ENCODE results near the gene SREK1. TPM values are rescaled to one million over a fixed set of nuclear protein-coding genes. Genes with fewer than 3 reads are reported as not detected.

Gene SREK1
- total RNA-seq, 1 donor from 2014 or later = 81.1 TPM

DNA sequence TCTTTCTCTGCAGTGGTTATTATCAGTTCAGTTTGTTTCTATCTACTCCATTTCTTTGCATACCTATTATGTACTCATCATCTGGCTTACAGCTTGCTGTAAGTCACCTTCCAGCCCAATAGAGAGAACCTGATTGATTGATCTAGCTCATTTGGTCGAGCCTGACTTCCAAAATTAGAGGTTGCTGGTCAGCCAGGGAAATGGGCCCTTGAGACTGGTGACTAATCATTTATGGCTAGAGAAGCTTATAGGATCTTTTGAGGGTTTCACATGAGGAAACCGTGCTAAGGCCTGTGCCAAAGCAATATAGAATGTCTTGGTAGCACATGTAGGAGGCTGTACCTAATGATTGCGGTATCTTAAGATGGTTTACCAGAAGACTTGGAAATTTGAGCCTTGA lies 5.8 kb downstream of the SREK1 start:
- peaks cover 15% of the 10 kb centered on the region for H3K9me3 Mint-ChIP-seq
- H3K4me3 Mint-ChIP-seq = no peak overlapping the region
- TF ChIP-seq, protein P1, sequence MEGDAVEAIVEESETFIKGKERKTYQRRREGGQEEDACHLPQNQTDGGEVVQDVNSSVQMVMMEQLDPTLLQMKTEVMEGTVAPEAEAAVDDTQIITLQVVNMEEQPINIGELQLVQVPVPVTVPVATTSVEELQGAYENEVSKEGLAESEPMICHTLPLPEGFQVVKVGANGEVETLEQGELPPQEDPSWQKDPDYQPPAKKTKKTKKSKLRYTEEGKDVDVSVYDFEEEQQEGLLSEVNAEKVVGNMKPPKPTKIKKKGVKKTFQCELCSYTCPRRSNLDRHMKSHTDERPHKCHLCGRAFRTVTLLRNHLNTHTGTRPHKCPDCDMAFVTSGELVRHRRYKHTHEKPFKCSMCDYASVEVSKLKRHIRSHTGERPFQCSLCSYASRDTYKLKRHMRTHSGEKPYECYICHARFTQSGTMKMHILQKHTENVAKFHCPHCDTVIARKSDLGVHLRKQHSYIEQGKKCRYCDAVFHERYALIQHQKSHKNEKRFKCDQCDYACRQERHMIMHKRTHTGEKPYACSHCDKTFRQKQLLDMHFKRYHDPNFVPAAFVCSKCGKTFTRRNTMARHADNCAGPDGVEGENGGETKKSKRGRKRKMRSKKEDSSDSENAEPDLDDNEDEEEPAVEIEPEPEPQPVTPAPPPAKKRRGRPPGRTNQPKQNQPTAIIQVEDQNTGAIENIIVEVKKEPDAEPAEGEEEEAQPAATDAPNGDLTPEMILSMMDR (conservative IDR thresholded peaks at IDR 0.05) = no peak
- DNase-seq (ENCODE audit: extremely low spot score, unreplicated experiment) = no peak
- no peaks in the 10 kb centered on the region for H3K27me3 Mint-ChIP-seq
- peaks cover 19% of the 10 kb centered on the region for H3K4me1 Mint-ChIP-seq (ENCODE audit: unreplicated experiment)
- H3K27ac Mint-ChIP-seq = peak overlapping the region; percentile 2
- peaks cover 22% of the 10 kb centered on the region for H3K36me3 Mint-ChIP-seq

DNA sequence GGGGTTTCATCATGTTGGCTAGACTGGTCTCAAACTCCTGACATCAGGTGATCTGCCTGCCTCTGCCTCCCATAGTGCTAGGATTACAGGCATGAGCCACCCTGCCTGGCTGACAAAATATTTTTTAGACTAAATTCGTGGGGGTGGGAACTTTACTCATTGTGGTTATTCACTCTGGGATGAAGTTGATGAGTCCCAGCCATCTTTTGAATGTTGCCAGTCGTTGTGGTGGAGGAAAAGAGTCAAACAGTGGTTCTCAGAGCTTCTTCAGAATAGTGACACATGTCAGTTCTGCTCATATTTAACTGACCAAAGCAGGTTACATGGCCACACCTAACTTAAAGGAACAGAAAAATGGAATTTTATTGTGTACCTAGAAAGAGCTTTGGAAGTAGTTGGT lies 6.9 kb downstream of the SREK1 start:
- TF ChIP-seq, protein P1 (conservative IDR thresholded peaks at IDR 0.05) = no peak

DNA sequence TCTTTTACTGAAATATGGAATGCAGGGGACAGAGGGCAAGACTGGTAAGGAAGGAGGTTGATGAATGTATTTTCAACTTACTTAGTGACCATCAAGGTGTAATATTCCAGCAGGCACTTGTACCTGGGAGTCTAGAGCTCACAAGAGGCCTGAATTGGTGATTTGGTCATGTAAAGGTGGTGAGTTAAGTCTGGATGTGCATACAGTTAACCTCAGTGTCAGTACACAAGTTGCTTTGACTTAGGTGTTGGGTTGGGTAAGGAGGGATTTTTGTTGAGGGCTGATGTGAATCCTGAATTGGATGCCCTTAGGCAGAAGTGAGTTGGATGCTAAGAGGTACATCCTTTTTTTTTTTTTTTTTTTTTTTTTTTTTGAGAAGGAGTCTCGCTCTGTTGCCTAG lies 7.4 kb downstream of the SREK1 start:
- Mint-ChIP-seq H3K9me3 (peaks cover 15% of the 10 kb centered on the region), H3K4me3 (no peak overlapping the region), H3K27ac (no peak overlapping the region), H3K36me3 (peaks cover 26% of the 10 kb centered on the region), H3K27me3 (no peaks in the 10 kb centered on the region), H3K4me1 (ENCODE audit: unreplicated experiment) (peaks cover 15% of the 10 kb centered on the region)
- TF ChIP-seq, protein P1 (conservative IDR thresholded peaks at IDR 0.05) = no peak
- DNase-seq (ENCODE audit: extremely low spot score, unreplicated experiment) = no peak

More for the DNA sequence above, 6.9 kb downstream of the SREK1 start:
- no peak for DNase-seq (ENCODE audit: extremely low spot score, unreplicated experiment)
- no peak overlapping the region for H3K27ac Mint-ChIP-seq
- no peaks in the 10 kb centered on the region for H3K27me3 Mint-ChIP-seq
- H3K4me3 Mint-ChIP-seq = no peak overlapping the region
- H3K4me1 Mint-ChIP-seq (ENCODE audit: unreplicated experiment) = peaks cover 18% of the 10 kb centered on the region
- H3K36me3 Mint-ChIP-seq = peaks cover 22% of the 10 kb centered on the region
- H3K9me3 Mint-ChIP-seq = peaks cover 15% of the 10 kb centered on the region

DNA sequence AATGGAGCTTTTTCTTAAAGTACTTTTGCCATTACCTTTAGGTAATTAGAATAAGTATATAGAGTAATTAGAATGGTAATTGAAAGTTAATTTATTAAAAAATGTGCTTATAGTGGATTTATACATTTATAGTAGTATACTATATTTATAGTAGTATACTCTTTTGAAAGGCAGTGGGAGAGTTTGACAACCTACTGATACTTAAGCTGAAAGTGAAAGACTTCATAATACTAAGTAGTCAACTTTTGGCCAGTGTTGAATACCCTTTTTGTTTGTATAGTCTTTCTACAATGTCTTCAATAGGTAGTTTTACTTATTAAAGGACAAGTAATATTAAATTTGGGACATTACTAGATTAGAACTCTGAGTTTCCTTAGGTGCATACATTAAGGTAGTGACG lies 12.9 kb downstream of the SREK1 start:
- H3K27me3 Mint-ChIP-seq = no peaks in the 10 kb centered on the region
- H3K36me3 Mint-ChIP-seq = peaks cover 26% of the 10 kb centered on the region
- no peak overlapping the region for H3K27ac Mint-ChIP-seq
- no peaks in the 10 kb centered on the region for H3K4me1 Mint-ChIP-seq (ENCODE audit: unreplicated experiment)
- H3K4me3 Mint-ChIP-seq = no peak overlapping the region
- TF ChIP-seq, protein P1 (conservative IDR thresholded peaks at IDR 0.05) = no peak
- no peak for DNase-seq (ENCODE audit: extremely low spot score, unreplicated experiment)
- no peaks in the 10 kb centered on the region for H3K9me3 Mint-ChIP-seq

DNA sequence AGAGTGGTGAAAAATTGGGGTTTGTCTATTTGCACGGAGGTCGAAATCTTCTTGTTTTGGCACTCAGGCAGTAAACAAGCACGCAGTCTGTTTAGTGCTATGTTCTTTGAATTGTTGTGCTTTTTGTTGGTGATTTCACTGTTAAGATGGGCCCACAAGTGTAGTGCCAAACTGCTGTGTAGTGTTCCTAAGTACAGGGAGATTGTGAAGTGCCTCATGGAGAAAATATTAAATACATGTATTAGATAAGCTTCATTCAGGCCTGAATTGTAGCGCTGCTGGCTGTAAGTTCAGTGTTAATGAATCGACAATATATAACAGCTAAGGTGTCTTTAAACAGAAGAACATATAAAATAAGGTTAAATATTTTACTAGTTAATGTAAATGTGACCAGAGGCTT lies 17.3 kb downstream of the SREK1 start:
- no peaks in the 10 kb centered on the region for H3K27me3 Mint-ChIP-seq
- no peaks in the 10 kb centered on the region for H3K9me3 Mint-ChIP-seq
- TF ChIP-seq, protein P1 (conservative IDR thresholded peaks at IDR 0.05) = no peak
- H3K4me3 Mint-ChIP-seq = no peak overlapping the region
- H3K27ac Mint-ChIP-seq = no peak overlapping the region
- no peaks in the 10 kb centered on the region for H3K4me1 Mint-ChIP-seq (ENCODE audit: unreplicated experiment)
- peaks cover 37% of the 10 kb centered on the region for H3K36me3 Mint-ChIP-seq
- DNase-seq (ENCODE audit: extremely low spot score, unreplicated experiment) = no peak
